Neural progenitor cell (in vitro differentiated cells): ENCODE results near the gene MX2. TPM values are rescaled to one million over a fixed set of nuclear protein-coding genes. Genes with fewer than 3 reads are reported as not detected.

Source experiments
- DNase-seq: peaks from one replicate; pipeline ENCODE4 v3.0.0-alpha.2; 2016; ENCODE audit warnings: low spot score
- H2AFZ ChIP-seq: fragments of 200-600 bp; sonication (generic); replicated peaks from 2 replicates; pipeline ENCODE4 v1.6.1; 2016; ENCODE audit warnings: antibody characterized with exemption
- H3F3A ChIP-seq: fragments of 200-600 bp; sonication (generic); 2 replicates; pipeline ENCODE4 v1.6.1; 2016; ENCODE audit warnings: antibody characterized with exemption, low read depth
- H3K27ac ChIP-seq: fragments of 200-600 bp; sonication (generic); 2 replicates; pipeline ENCODE4 v1.5.1; 2016; ENCODE audit warnings: mild to moderate bottlenecking
- H3K27me3 ChIP-seq: fragments of 200-600 bp; sonication (generic); 2 replicates; pipeline ENCODE4 v1.6.1; 2016; ENCODE audit warnings: mild to moderate bottlenecking, moderate library complexity
- H3K36me3 ChIP-seq: fragments of 200-600 bp; sonication (generic); 2 replicates; pipeline ENCODE4 v1.5.1; 2016
- H3K4me1 ChIP-seq: fragments of 200-600 bp; sonication (generic); 2 replicates; pipeline ENCODE4 v1.6.1; 2016; ENCODE audit warnings: mixed run types
- H3K4me2 ChIP-seq: fragments of 200-600 bp; sonication (generic); 2 replicates; pipeline ENCODE4 v1.6.1; 2016
- H3K4me3 ChIP-seq: fragments of 200-600 bp; sonication (generic); 2 replicates; pipeline ENCODE4 v1.5.1; 2016
- H3K79me2 ChIP-seq: fragments of 200-600 bp; sonication (generic); 2 replicates; pipeline ENCODE4 v1.6.1; 2016; ENCODE audit warnings: low read depth
- H3K9ac ChIP-seq: fragments of 200-600 bp; sonication (generic); 2 replicates; pipeline ENCODE4 v1.6.1; 2016
- H3K9me3 ChIP-seq: fragments of 200-600 bp; sonication (generic); 2 replicates; pipeline ENCODE4 v1.5.1; 2016; ENCODE audit warnings: low read depth
- H4K20me1 ChIP-seq: fragments of 200-600 bp; sonication (generic); 2 replicates; pipeline ENCODE4 v1.6.1; 2016; ENCODE audit warnings: low read depth
- H3K27ac Mint-ChIP-seq: 3 replicates; pipeline ENCODE4 v1.8.0; 2021; ENCODE audit warnings: mixed read lengths
- H3K27me3 Mint-ChIP-seq: 2 replicates; pipeline ENCODE4 v1.8.0; 2022; ENCODE audit warnings: low read depth, mild to moderate bottlenecking, inconsistent platforms, moderate library complexity, mixed read lengths; ENCODE audit not compliant: insufficient read depth
- H3K36me3 Mint-ChIP-seq: 3 replicates; pipeline ENCODE4 v1.8.0; 2021; ENCODE audit warnings: mixed read lengths
- H3K4me1 Mint-ChIP-seq: 3 replicates; pipeline ENCODE4 v1.8.0; 2021; ENCODE audit warnings: mixed read lengths
- H3K4me3 Mint-ChIP-seq: 3 replicates; pipeline ENCODE4 v1.8.0; 2021; ENCODE audit warnings: mild to moderate bottlenecking, moderate library complexity, mixed read lengths
- H3K9me3 Mint-ChIP-seq: 3 replicates; pipeline ENCODE4 v1.8.0; 2020; ENCODE audit warnings: mixed read lengths
- CTCF ChIP-seq: fragments of 200-600 bp; sonication (generic); IDR thresholded peaks from 2 replicates; pipeline ENCODE4 v1.5.1; 2017; ENCODE audit warnings: antibody characterized with exemption, mild to moderate bottlenecking
- EZH2 ChIP-seq: fragments of 200-600 bp; sonication (generic); IDR thresholded peaks from 2 replicates; pipeline ENCODE4 v1.6.1; 2017; ENCODE audit warnings: antibody characterized with exemption, mild to moderate bottlenecking, moderate library complexity
- EZH2phosphoT487 ChIP-seq: fragments of 200-600 bp; sonication (generic); IDR thresholded peaks from 2 replicates; pipeline ENCODE4 v1.6.1; 2017; ENCODE audit warnings: antibody characterized with exemption
- total RNA-seq: library from RNA; depleted of rRNA; stranded (reverse); fragments of >200 nt; gene quantifications from 2 replicates; pipeline ENCODE4 v1.2.3, GENCODE V29; 2015; ENCODE audit warnings: low replicate concordance

MX2 gene
- total RNA-seq, 1 donor from 2014 or later, result 3.3 TPM

- Histone ChIP-seq H3K9me3 (no peaks in the 10 kb centered on the region), H2AFZ (no peak overlapping the region), H3K4me2 (no peak overlapping the region), H4K20me1 (no peaks in the 10 kb centered on the region), H3K27ac (no peak overlapping the region), H3K27me3 (no peaks in the 10 kb centered on the region), H3K4me3 (no peak overlapping the region), H3K9ac (no peak overlapping the region), H3K4me1 (no peaks in the 10 kb centered on the region), H3K36me3 (no peaks in the 10 kb centered on the region), H3F3A (no peaks in the 10 kb centered on the region), H3K79me2 (no peaks in the 10 kb centered on the region)
- TF ChIP-seq EZH2phosphoT487 (no peak), CTCF (no peak), EZH2 (no peak)
- Mint-ChIP-seq H3K27me3 (peaks cover 14% of the 10 kb centered on the region), H3K4me3 (no peak overlapping the region), H3K4me1 (peaks cover 14% of the 10 kb centered on the region), H3K27ac (no peak overlapping the region), H3K9me3 (no peaks in the 10 kb centered on the region), H3K36me3 (no peaks in the 10 kb centered on the region)
- DNase-seq, result no peak
These were observed 43.5 kb downstream of the MX2 start for GRCh38 chr21:41405321-41405720.

DNA sequence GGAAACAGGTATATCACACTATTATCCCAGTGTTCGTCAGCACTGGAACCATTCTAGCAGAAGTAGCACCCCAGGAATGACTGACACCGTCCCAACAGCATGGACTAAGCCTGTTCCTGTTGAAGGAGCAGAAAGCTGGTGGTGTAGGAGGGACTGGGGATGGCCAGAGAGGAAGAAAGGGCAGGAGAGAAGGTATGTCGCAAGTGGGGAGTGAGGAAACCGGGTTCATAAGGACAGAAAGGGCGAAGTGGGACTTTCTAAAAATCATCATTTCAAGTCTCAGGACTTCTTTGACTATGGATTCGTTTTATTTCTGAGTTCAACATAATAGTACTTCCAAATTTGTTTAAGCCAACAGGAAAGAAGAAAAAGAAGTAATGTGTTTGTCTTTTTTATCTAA, 44.5 kb downstream of the MX2 start:
- Histone ChIP-seq H3K9ac (no peak overlapping the region), H3K79me2 (no peaks in the 10 kb centered on the region), H4K20me1 (no peaks in the 10 kb centered on the region), H3K36me3 (no peaks in the 10 kb centered on the region), H3K9me3 (no peaks in the 10 kb centered on the region), H2AFZ (no peak overlapping the region), H3K4me1 (no peaks in the 10 kb centered on the region), H3K27me3 (no peaks in the 10 kb centered on the region), H3K4me3 (no peak overlapping the region), H3K4me2 (no peak overlapping the region), H3K27ac (no peak overlapping the region), H3F3A (no peaks in the 10 kb centered on the region)
- Mint-ChIP-seq H3K27ac (no peak overlapping the region), H3K27me3 (peaks cover 10% of the 10 kb centered on the region), H3K4me1 (peaks cover 24% of the 10 kb centered on the region), H3K36me3 (no peaks in the 10 kb centered on the region), H3K9me3 (no peaks in the 10 kb centered on the region), H3K4me3 (no peak overlapping the region)
- no peak for DNase-seq
- TF ChIP-seq EZH2 (no peak), EZH2phosphoT487 (no peak), CTCF (no peak)

GRCh38 chr21:41407541-41408460, 46.0 kb downstream of the MX2 start:
- peaks cover 8% of the 10 kb centered on the region for H3K27me3 Mint-ChIP-seq
- Histone ChIP-seq H3K4me3 (no peak overlapping the region), H3K4me1 (no peaks in the 10 kb centered on the region), H3K27ac (no peak overlapping the region), H3K27me3 (no peaks in the 10 kb centered on the region), H3F3A (no peaks in the 10 kb centered on the region), H3K9me3 (no peaks in the 10 kb centered on the region), H3K36me3 (no peaks in the 10 kb centered on the region), H3K4me2 (no peak overlapping the region), H3K9ac (no peak overlapping the region), H3K79me2 (no peaks in the 10 kb centered on the region), H4K20me1 (no peaks in the 10 kb centered on the region), H2AFZ (no peak overlapping the region)
- no peak for TF ChIP-seq EZH2phosphoT487
- peaks cover 2% of the 10 kb centered on the region for H3K9me3 Mint-ChIP-seq
- no peak for DNase-seq
- H3K27ac Mint-ChIP-seq, result peak overlapping the region; percentile 50
- H3K4me1 Mint-ChIP-seq, result peaks cover 28% of the 10 kb centered on the region
- H3K36me3 Mint-ChIP-seq, result no peaks in the 10 kb centered on the region
- H3K4me3 Mint-ChIP-seq, result no peak overlapping the region

DNA sequence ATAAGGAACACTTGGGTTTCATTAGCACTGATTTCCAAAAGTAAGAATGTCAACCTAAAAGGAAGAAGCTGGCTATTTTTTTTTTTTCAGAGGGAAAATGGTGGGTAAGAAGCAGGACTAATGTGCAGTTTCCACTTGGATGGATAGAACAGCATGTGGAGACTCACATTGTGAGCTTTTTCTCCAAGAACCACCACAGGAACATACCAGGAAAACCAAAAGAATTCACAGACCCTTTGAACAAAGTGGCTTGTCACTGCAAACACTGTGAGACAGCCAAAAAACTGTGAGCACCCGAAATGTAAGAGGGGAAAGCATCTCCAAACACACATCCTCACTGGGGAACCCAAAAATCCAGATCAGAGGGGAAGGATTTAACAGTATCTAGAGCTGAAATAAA, 48.5 kb downstream of the MX2 start:
- H3K4me2 ChIP-seq, result no peak overlapping the region
- TF ChIP-seq EZH2phosphoT487, result no peak
- Mint-ChIP-seq H3K36me3 (no peaks in the 10 kb centered on the region), H3K27me3 (peaks cover 9% of the 10 kb centered on the region), H3K4me1 (peaks cover 25% of the 10 kb centered on the region), H3K4me3 (no peak overlapping the region), H3K27ac (no peak overlapping the region), H3K9me3 (peaks cover 14% of the 10 kb centered on the region)
- no peaks in the 10 kb centered on the region for H3K36me3 ChIP-seq
- no peak overlapping the region for H2AFZ ChIP-seq
- no peaks in the 10 kb centered on the region for H3K79me2 ChIP-seq
- no peaks in the 10 kb centered on the region for H4K20me1 ChIP-seq
- H3F3A ChIP-seq, result no peaks in the 10 kb centered on the region
- no peaks in the 10 kb centered on the region for H3K9me3 ChIP-seq
- H3K9ac ChIP-seq, result no peak overlapping the region
- no peak overlapping the region for H3K27ac ChIP-seq
- H3K27me3 ChIP-seq, result no peaks in the 10 kb centered on the region
- no peaks in the 10 kb centered on the region for H3K4me1 ChIP-seq
- no peak for DNase-seq
- no peak overlapping the region for H3K4me3 ChIP-seq
